ENCODE measurements around the gene SAG.

The SAG gene

GRCh38 chr2:233275223-233275622 lies 32.4 kb upstream of the SAG start:
- H3K4me1 ChIP-seq (ENCODE audit: control insufficient read depth in 1 of 2, insufficient read depth in 1 of 2, low read depth in 1 of 2, low read length in 1 of 2): peaks cover 2 to 8% of the 10 kb centered on the region in 2 experiments
- H3K4me3 ChIP-seq (ENCODE audit: low read depth in 1 of 2, low read length in 1 of 2): no peak overlapping the region
- no peaks in the 10 kb centered on the region for H3K27me3 ChIP-seq
- H3K9me3 ChIP-seq: no peaks in the 10 kb centered on the region
- H3K27ac ChIP-seq: no peak overlapping the region
- peaks cover 88% of the 10 kb centered on the region for H3K36me3 ChIP-seq
- no peak for TF ChIP-seq CTCF (IDR thresholded peaks at IDR 0.05)

GRCh38 chr2:233278921-233279320 lies 28.7 kb upstream of the SAG start:
- TF ChIP-seq CTCF (IDR thresholded peaks at IDR 0.05): no peak
- Histone ChIP-seq H3K27ac (no peak overlapping the region), H3K27me3 (no peaks in the 10 kb centered on the region), H3K4me3 (ENCODE audit: low read depth in 1 of 2, low read length in 1 of 2) (no peak overlapping the region), H3K4me1 (ENCODE audit: control insufficient read depth in 1 of 2, insufficient read depth in 1 of 2, low read depth in 1 of 2, low read length in 1 of 2) (peaks cover 3 to 13% of the 10 kb centered on the region in 2 experiments), H3K9me3 (no peaks in the 10 kb centered on the region), H3K36me3 (peaks cover 80% of the 10 kb centered on the region)

- no peak for TF ChIP-seq CTCF (IDR thresholded peaks at IDR 0.05)
- Histone ChIP-seq H3K9me3 (no peaks in the 10 kb centered on the region), H3K4me3 (ENCODE audit: low read depth in 1 of 2, low read length in 1 of 2) (no peak overlapping the region), H3K27me3 (no peaks in the 10 kb centered on the region), H3K27ac (peak overlapping the region; percentile 58), H3K4me1 (ENCODE audit: control insufficient read depth in 1 of 2, insufficient read depth in 1 of 2, low read depth in 1 of 2, low read length in 1 of 2) (peaks cover 3 to 13% of the 10 kb centered on the region in 2 experiments), H3K36me3 (peaks cover 79% of the 10 kb centered on the region)
Measured at GRCh38 chr2:233280114-233280693, 27.4 kb upstream of the SAG start.

- H3K9me3 ChIP-seq: no peaks in the 10 kb centered on the region
- peaks cover 3 to 13% of the 10 kb centered on the region in 2 experiments for H3K4me1 ChIP-seq (ENCODE audit: control insufficient read depth in 1 of 2, insufficient read depth in 1 of 2, low read depth in 1 of 2, low read length in 1 of 2)
- H3K4me3 ChIP-seq (ENCODE audit: low read depth in 1 of 2, low read length in 1 of 2): no peak overlapping the region
- peaks cover 79% of the 10 kb centered on the region for H3K36me3 ChIP-seq
- H3K27ac ChIP-seq: no peak overlapping the region
- TF ChIP-seq CTCF (IDR thresholded peaks at IDR 0.05): no peak
- H3K27me3 ChIP-seq: no peaks in the 10 kb centered on the region
Measured at GRCh38 chr2:233281553-233281952, 26.1 kb upstream of the SAG start.

GRCh38 chr2:233281992-233282603 lies 25.5 kb upstream of the SAG start:
- Histone ChIP-seq H3K27me3 (no peaks in the 10 kb centered on the region), H3K27ac (no peak overlapping the region), H3K4me1 (ENCODE audit: control insufficient read depth in 1 of 2, insufficient read depth in 1 of 2, low read depth in 1 of 2, low read length in 1 of 2) (peaks cover 3 to 13% of the 10 kb centered on the region in 2 experiments), H3K36me3 (peaks cover 79% of the 10 kb centered on the region), H3K9me3 (no peaks in the 10 kb centered on the region), H3K4me3 (ENCODE audit: low read depth in 1 of 2, low read length in 1 of 2) (no peak overlapping the region)
- TF ChIP-seq CTCF (IDR thresholded peaks at IDR 0.05): no peak

Measured in neutrophil (primary cell).